Amniotic stem cell (primary cell): ENCODE data around the gene LMO4.

ENCODE experiments used
- DNase-seq: peaks from one replicate; lab custom pipeline; 2025; lab: John Stamatoyannopoulos, UW

Gene LMO4

GRCh38 chr1:87358219-87358618, 29.5 kb downstream of the LMO4 start:
- no peak for DNase-seq

DNA sequence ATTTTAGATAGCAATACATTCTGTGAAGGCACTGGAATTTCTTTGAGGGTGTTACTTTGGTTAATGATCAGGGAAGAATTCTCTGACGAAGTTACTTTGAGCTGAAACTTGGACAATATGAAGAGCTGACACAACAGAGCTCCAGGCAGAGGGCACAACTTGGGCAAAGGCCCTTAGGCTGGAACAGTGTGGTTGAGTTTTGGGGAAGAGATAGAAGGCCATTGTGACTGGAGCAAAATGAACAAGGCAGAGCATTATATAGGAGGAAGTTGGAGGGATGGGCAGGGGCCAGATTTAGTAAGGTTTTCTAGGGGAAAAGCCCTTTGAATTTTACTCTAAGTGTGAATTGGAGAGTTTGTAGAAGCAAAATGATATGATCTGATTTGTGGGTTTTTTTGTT, 30.9 kb downstream of the LMO4 start:
- DNase-seq: no peak

- no peak for DNase-seq
Measured at GRCh38 chr1:87362063-87362833, 33.6 kb downstream of the LMO4 start.

DNA sequence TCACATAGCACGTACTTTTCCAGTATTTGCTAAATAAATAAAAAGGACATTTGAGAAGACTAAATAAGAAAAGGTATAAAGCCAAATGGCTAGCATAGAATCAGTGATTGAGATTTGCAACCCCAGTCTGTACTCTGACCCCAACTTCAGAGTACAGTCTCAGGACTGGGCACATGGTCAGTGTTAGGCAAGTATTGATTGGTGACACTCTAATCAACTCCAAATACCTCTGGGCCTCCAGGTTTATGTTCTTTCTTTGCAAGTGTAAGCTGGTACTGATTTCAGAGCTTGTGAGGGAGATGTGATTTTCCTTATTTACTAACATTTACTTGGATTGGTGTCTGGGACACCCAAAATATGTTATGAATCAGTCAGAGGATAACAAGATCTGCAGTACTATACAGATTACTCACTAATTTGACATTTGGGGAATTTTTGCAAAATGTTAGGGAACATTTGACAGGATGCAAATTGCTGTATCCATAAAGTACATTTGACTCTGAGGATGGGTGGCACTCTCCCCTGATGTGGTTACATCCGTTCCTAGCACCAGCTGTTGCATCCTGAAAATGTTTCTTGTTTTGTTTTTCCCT, 34.2 kb downstream of the LMO4 start:
- DNase-seq: no peak

DNA sequence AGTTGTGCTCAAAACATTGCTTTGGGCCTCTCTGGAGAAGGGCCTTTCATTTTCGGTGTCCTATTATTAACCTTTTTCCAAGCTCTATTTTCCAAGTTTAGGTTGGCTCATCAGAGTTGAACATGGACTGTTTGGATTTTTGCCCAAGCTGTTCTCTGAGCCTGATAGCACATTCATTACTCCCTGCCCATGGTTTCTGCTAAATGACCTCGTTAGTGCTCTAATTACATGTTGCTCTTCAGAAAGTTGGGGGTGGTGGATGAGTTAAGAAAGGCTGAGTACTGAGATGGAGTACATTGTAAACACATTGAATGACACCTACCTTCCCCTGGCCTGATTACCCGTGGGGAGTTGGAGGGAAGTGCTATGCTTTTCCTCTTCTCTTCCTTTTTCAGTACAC, 38.9 kb downstream of the LMO4 start:
- no peak for DNase-seq

GRCh38 chr1:87368907-87369306, 40.2 kb downstream of the LMO4 start:
- DNase-seq: no peak

DNA sequence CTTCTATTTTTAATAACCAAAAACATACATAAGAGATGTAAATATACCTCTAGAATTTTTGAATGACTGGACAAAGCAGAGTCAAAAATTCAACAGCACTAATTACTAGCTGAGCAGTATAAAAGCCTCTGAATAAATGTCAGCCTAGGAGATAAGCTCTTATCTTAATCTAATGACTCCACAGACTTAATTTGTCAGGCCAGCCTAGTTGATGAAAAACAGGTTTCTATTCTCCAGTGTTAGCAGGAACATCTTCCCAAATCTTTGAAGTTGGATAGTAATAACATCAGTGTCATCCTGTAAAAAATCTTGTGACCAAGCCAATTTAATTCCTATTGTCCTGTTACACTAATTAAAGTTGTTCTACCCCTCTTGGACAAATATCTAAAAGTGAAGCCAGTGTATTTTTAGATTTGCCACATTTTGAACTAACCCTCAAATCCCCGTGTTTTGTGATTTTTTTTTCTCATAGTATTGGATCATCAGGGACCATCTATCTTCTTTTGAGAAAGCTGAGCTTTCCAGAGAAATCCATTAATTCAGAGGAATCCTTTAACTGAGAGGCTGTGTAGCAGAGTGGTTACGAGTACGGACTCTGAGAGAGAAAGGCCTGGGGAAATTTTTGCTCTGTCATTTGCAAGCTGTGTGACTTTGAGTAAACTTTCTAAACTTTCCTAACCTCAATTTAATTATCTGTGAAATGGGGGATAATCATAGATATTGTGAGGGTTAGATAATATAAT, 41.2 kb downstream of the LMO4 start:
- no peak for DNase-seq

DNA sequence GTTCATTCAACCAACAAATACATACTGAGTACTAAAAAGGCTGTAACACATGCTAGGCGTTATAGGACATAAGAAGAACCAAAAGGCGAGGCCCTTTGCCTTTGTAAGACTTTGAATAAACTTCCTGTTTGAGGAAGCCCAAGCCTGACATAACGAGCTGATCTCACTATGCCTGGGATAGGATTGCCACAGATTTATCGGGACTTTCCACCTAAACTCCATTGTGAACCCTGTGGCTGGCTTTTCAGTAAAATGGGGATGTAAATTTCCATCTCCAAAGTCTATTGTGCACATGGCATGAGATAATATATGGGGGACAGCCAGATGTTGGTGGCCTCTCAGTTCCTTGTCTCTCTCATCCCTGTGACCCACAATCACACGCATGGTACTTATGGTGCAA, 41.9 kb downstream of the LMO4 start:
- DNase-seq: no peak

DNA sequence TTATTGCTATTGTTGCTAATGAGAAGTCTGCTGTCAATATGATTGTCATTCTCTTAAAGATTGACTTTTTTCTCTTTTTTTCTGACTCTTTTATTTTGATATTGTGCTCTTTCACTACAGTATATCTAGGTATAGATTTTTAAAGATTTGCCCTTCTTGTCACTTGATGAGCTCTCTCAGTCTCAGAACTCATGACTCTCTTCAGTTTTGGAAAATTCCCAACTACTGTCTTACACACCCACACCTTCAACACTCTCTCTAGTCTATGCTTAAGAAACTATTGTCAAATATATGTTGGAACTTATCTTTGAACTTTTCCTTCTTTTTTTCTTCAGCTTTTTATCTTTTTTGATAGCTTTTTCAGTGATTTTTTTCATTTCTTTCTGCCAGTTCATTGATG, 50.6 kb downstream of the LMO4 start:
- DNase-seq: no peak

DNA sequence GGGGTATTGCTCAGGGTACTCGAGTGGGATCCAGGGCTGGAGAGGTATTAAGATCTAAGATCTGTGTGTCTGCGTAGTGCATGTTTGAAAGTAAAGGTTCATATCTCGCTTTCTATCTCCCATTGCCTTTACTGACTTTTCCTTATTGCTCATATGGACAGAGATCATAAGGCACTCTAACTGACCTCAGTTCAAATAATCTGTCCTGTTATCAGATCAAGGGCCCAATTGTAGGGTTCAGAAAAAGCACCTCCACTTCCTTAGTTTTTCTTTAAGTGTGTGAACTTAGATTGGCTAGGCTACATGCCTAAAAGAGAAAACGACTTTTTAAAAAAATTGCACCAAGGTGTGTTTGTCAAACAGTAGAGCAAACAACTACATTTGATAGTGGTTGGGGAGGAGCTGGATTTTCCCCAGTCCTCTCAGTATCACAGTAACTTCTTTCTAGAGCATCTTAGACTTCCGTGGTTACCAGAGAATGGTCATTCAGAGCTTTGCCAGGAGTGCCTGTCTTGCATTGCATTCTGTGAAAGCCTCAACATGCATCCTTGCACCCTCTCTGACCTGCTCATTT, 57.6 kb downstream of the LMO4 start:
- no peak for DNase-seq

DNA sequence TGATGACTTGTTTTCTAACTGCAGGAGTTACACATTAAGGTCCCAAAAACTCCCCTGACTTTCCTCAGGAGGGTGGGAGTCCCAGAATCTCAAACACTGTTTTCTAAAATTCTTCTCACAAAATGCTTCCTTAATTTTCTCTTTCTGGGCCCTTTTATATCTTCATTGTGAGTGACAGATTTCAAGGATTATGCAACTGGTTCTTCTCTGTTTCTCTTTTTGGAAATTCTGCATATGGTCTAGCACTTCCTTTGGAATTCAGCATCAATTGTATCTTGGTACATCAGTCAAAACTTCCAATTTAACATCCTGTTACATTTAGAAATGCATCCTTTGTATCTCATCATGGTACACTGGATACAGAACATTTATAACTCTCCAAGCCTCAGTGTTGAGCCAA, 59.7 kb downstream of the LMO4 start:
- DNase-seq: no peak

DNA sequence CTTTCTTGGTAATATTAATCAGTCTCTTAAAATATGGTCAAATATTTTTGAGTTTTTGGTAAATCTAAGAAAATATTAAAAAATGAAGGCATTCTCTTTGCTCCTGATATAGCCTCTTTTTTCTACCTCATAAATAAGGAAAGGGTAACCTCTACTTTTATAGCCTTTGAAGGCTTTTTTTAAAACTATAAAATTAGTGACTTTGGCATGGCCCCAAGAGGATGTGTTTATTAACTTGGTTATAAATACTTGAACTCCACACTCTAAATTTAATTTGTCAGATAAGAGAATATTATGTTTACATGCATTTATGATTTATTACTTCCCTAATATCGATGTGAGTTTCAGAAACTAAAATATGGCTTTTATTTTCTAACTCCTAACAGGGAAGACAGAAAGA, 60.3 kb downstream of the LMO4 start:
- DNase-seq: no peak

GRCh38 chr1:87389546-87389945, 60.9 kb downstream of the LMO4 start:
- no peak for DNase-seq

DNA sequence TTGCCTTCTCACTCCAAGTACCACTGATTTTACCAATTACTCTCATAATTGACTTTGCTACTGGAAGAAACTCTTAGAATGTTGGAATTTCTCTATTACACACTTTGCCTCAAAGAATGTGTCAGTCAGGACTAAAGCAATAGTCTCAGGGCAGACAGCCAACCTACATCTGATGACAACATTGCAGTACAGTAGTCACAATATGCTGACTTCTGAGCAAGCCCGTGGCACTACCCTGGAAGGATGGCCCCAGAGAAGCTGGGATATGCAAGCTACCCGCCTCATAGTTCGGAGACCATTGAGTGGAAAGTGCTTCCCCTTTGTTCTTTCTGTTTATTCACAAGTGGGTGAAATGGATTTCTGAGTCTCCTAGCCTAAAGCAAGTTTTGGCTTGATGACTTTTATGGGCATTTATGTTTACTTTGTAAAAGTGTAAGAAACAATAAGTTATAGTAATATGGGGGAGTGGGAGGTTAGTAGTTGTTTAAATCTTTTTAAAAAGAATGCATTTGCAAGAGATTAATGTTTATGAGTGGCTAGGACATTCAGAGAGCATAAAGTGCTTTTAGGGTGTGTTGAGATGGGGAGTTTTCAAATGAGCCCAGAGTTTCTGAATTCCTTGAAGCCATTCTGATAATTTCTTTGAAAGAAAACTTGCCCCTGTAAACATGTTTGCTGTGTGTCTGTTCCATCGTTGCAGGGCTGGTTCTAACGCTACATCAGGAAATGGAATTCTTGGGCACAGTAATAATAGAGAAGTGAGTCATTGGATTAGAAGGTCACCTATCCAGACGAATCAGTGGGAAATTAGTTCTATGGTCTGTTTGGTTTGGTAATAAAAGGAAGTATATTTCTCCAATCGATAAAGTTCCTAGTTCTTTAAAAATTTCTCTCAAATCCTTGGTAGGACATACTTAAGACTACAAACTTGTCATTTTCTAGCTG, 63.8 kb downstream of the LMO4 start:
- no peak for DNase-seq

- DNase-seq: no peak
Measured at GRCh38 chr1:87393445-87394085, 64.9 kb downstream of the LMO4 start.

- DNase-seq: no peak
Measured at GRCh38 chr1:87394513-87394912, 65.8 kb downstream of the LMO4 start.

GRCh38 chr1:87394982-87395381, 66.3 kb downstream of the LMO4 start:
- no peak for DNase-seq
